Activated CD8-positive, alpha-beta memory T cell treated with anti-CD3 and anti-CD28 coated beads, Interleukin-2, amount 10 ng/mL, durations not matched to agents 7 days and 5 days (primary cell): ENCODE results near the gene CNTNAP5. TPM values are rescaled to one million over a fixed set of nuclear protein-coding genes. Genes with fewer than 3 reads are reported as not detected.

Source experiments
- ATAC-seq: fragments of 150-1000 bp; cut with Tn5 transposase; one replicate; pipeline ENCODE4 v1.10.0; 2021; ENCODE audit warnings: moderate library complexity
- CTCF ChIA-PET: fragments of 350-600 bp; sonication (Branson Sonifier 250); formaldehyde crosslinking; loops from one replicate; lab custom pipeline; 2021; ENCODE audit warnings: antibody characterized with exemption; lab: Charles Lee
- DNase-seq: peaks from one replicate; pipeline ENCODE4 v3.0.0-alpha.2; 2020
- H3K27ac Mint-ChIP-seq: one replicate; pipeline ENCODE4 v1.8.0; 2021; ENCODE audit warnings: mild to moderate bottlenecking, mixed read lengths
- H3K27me3 Mint-ChIP-seq: one replicate; pipeline ENCODE4 v1.8.0; 2021; ENCODE audit warnings: mixed read lengths
- H3K36me3 Mint-ChIP-seq: one replicate; pipeline ENCODE4 v1.8.0; 2021; ENCODE audit warnings: mild to moderate bottlenecking, mixed read lengths
- H3K4me1 Mint-ChIP-seq: one replicate; pipeline ENCODE4 v1.8.0; 2021; ENCODE audit warnings: mixed read lengths
- H3K4me3 Mint-ChIP-seq: one replicate; pipeline ENCODE4 v1.8.0; 2021; ENCODE audit warnings: mild to moderate bottlenecking, moderate library complexity, mixed read lengths
- H3K9me3 Mint-ChIP-seq: one replicate; pipeline ENCODE4 v1.8.0; 2022; ENCODE audit warnings: low read depth, mixed read lengths
- total RNA-seq, 2 experiments: library from RNA; stranded (reverse); gene quantifications; one replicate each; pipeline ENCODE4 v1.2.3, GENCODE V29; 2021

The CNTNAP5 gene
- total RNA-seq, 2 experiments from 2014 or later = not detected

GRCh38 chr2:124193706-124194105 is 168.6 kb downstream of the CNTNAP5 start:
- Mint-ChIP-seq H3K27me3 (no peaks in the 10 kb centered on the region), H3K4me1 (no peaks in the 10 kb centered on the region), H3K9me3 (peaks cover 6% of the 10 kb centered on the region), H3K4me3 (no peak overlapping the region), H3K27ac (no peak overlapping the region), H3K36me3 (no peaks in the 10 kb centered on the region)
- CTCF ChIA-PET = no interaction called here
- no peak for DNase-seq
- no peak for ATAC-seq

- Mint-ChIP-seq H3K4me3 (no peak overlapping the region), H3K4me1 (no peaks in the 10 kb centered on the region), H3K9me3 (peaks cover 8% of the 10 kb centered on the region), H3K27me3 (no peaks in the 10 kb centered on the region), H3K27ac (no peak overlapping the region), H3K36me3 (no peaks in the 10 kb centered on the region)
- ATAC-seq (no peak), DNase-seq (no peak)
- CTCF ChIA-PET = no interaction called here
Observed at GRCh38 chr2:124201713-124202112, 176.6 kb downstream of the CNTNAP5 start.

GRCh38 chr2:124209441-124209840 is 184.4 kb downstream of the CNTNAP5 start:
- DNase-seq (no peak), ATAC-seq (no peak)
- Mint-ChIP-seq H3K27ac (no peak overlapping the region), H3K9me3 (peaks cover 7% of the 10 kb centered on the region), H3K4me1 (no peaks in the 10 kb centered on the region), H3K27me3 (no peaks in the 10 kb centered on the region), H3K36me3 (no peaks in the 10 kb centered on the region), H3K4me3 (no peak overlapping the region)
- CTCF ChIA-PET = no interaction called here

GRCh38 chr2:124211461-124211860 is 186.4 kb downstream of the CNTNAP5 start:
- Mint-ChIP-seq H3K9me3 (peaks cover 7% of the 10 kb centered on the region), H3K4me1 (no peaks in the 10 kb centered on the region), H3K4me3 (no peak overlapping the region), H3K27ac (no peak overlapping the region), H3K27me3 (no peaks in the 10 kb centered on the region), H3K36me3 (no peaks in the 10 kb centered on the region)
- CTCF ChIA-PET = no interaction called here
- DNase-seq (no peak), ATAC-seq (no peak)

- H3K4me3 Mint-ChIP-seq = no peak overlapping the region
- no peaks in the 10 kb centered on the region for H3K27me3 Mint-ChIP-seq
- no peaks in the 10 kb centered on the region for H3K4me1 Mint-ChIP-seq
- CTCF ChIA-PET = no interaction called here
- DNase-seq = no peak
- peaks cover 9% of the 10 kb centered on the region for H3K9me3 Mint-ChIP-seq
- H3K36me3 Mint-ChIP-seq = no peaks in the 10 kb centered on the region
- ATAC-seq = no peak
- no peak overlapping the region for H3K27ac Mint-ChIP-seq
Observed at GRCh38 chr2:124213977-124214587, 189.0 kb downstream of the CNTNAP5 start.

GRCh38 chr2:124246170-124246569 is 221.1 kb downstream of the CNTNAP5 start:
- Mint-ChIP-seq H3K27ac (no peak overlapping the region), H3K36me3 (no peaks in the 10 kb centered on the region), H3K4me3 (no peak overlapping the region), H3K27me3 (no peaks in the 10 kb centered on the region), H3K9me3 (peaks cover 7% of the 10 kb centered on the region), H3K4me1 (no peaks in the 10 kb centered on the region)
- CTCF ChIA-PET = no interaction called here
- DNase-seq (no peak), ATAC-seq (no peak)

- peaks cover 4% of the 10 kb centered on the region for H3K9me3 Mint-ChIP-seq
Observed at GRCh38 chr2:124248386-124248785, 223.3 kb downstream of the CNTNAP5 start.

GRCh38 chr2:124250433-124250832 is 225.3 kb downstream of the CNTNAP5 start:
- DNase-seq (no peak), ATAC-seq (no peak)
- H3K4me3 Mint-ChIP-seq = no peak overlapping the region
- H3K27me3 Mint-ChIP-seq = no peaks in the 10 kb centered on the region
- CTCF ChIA-PET = no interaction called here
- no peak overlapping the region for H3K27ac Mint-ChIP-seq
- peaks cover 4% of the 10 kb centered on the region for H3K9me3 Mint-ChIP-seq
- H3K36me3 Mint-ChIP-seq = no peaks in the 10 kb centered on the region
- no peaks in the 10 kb centered on the region for H3K4me1 Mint-ChIP-seq

More at GRCh38 chr2:124248386-124248785, 223.3 kb downstream of the CNTNAP5 start:
- DNase-seq (no peak), ATAC-seq (no peak)
- no peak overlapping the region for H3K27ac Mint-ChIP-seq
- no peaks in the 10 kb centered on the region for H3K36me3 Mint-ChIP-seq
- CTCF ChIA-PET = interaction anchor here (0.6 kb wide), 1 partner anchor 196 kb away, joined by 3 read pairs; no protein-coding TSS in a partner anchor
- no peak overlapping the region for H3K4me3 Mint-ChIP-seq
- no peaks in the 10 kb centered on the region for H3K27me3 Mint-ChIP-seq
- H3K4me1 Mint-ChIP-seq = no peaks in the 10 kb centered on the region

- DNase-seq (no peak), ATAC-seq (no peak)
- no peaks in the 10 kb centered on the region for H3K36me3 Mint-ChIP-seq
- H3K27me3 Mint-ChIP-seq = no peaks in the 10 kb centered on the region
- no peak overlapping the region for H3K27ac Mint-ChIP-seq
- peaks cover 4% of the 10 kb centered on the region for H3K9me3 Mint-ChIP-seq
- no peak overlapping the region for H3K4me3 Mint-ChIP-seq
- CTCF ChIA-PET = no interaction called here
- no peaks in the 10 kb centered on the region for H3K4me1 Mint-ChIP-seq
Observed at GRCh38 chr2:124254621-124255020, 229.5 kb downstream of the CNTNAP5 start.

GRCh38 chr2:124257120-124257519 is 232.0 kb downstream of the CNTNAP5 start:
- ATAC-seq (no peak), DNase-seq (no peak)
- Mint-ChIP-seq H3K27me3 (no peaks in the 10 kb centered on the region), H3K4me1 (no peaks in the 10 kb centered on the region), H3K4me3 (no peak overlapping the region), H3K27ac (no peak overlapping the region), H3K9me3 (peaks cover 2% of the 10 kb centered on the region), H3K36me3 (no peaks in the 10 kb centered on the region)
- CTCF ChIA-PET = no interaction called here

- Mint-ChIP-seq H3K9me3 (peaks cover 2% of the 10 kb centered on the region), H3K27me3 (no peaks in the 10 kb centered on the region)
Observed at GRCh38 chr2:124258140-124258880, 233.2 kb downstream of the CNTNAP5 start.

GRCh38 chr2:124261456-124261855 is 236.4 kb downstream of the CNTNAP5 start:
- no peak for ATAC-seq
- Mint-ChIP-seq H3K27ac (no peak overlapping the region), H3K36me3 (no peaks in the 10 kb centered on the region), H3K9me3 (peaks cover 8% of the 10 kb centered on the region), H3K4me3 (no peak overlapping the region), H3K4me1 (no peaks in the 10 kb centered on the region), H3K27me3 (no peaks in the 10 kb centered on the region)
- CTCF ChIA-PET = no interaction called here
- no peak for DNase-seq

More at GRCh38 chr2:124258140-124258880, 233.2 kb downstream of the CNTNAP5 start:
- H3K27ac Mint-ChIP-seq = no peak overlapping the region
- ATAC-seq (no peak), DNase-seq (no peak)
- H3K4me3 Mint-ChIP-seq = no peak overlapping the region
- CTCF ChIA-PET = no interaction called here
- H3K36me3 Mint-ChIP-seq = no peaks in the 10 kb centered on the region
- H3K4me1 Mint-ChIP-seq = no peaks in the 10 kb centered on the region

GRCh38 chr2:124264551-124265091 is 239.5 kb downstream of the CNTNAP5 start:
- peaks cover 14% of the 10 kb centered on the region for H3K9me3 Mint-ChIP-seq

GRCh38 chr2:124267794-124268193 is 242.7 kb downstream of the CNTNAP5 start:
- CTCF ChIA-PET = no interaction called here
- no peak overlapping the region for H3K27ac Mint-ChIP-seq
- ATAC-seq (no peak), DNase-seq (no peak)
- no peaks in the 10 kb centered on the region for H3K27me3 Mint-ChIP-seq
- peaks cover 14% of the 10 kb centered on the region for H3K9me3 Mint-ChIP-seq
- no peaks in the 10 kb centered on the region for H3K4me1 Mint-ChIP-seq
- no peaks in the 10 kb centered on the region for H3K36me3 Mint-ChIP-seq
- H3K4me3 Mint-ChIP-seq = no peak overlapping the region

More at GRCh38 chr2:124264551-124265091, 239.5 kb downstream of the CNTNAP5 start:
- H3K4me1 Mint-ChIP-seq = no peaks in the 10 kb centered on the region
- no peaks in the 10 kb centered on the region for H3K36me3 Mint-ChIP-seq
- CTCF ChIA-PET = no interaction called here
- H3K4me3 Mint-ChIP-seq = no peak overlapping the region
- DNase-seq (no peak), ATAC-seq (no peak)
- H3K27ac Mint-ChIP-seq = no peak overlapping the region
- no peaks in the 10 kb centered on the region for H3K27me3 Mint-ChIP-seq
